HG02970 (cell line): ENCODE results near the gene QTRT2.

ENCODE experiments used
- ATAC-seq: cut with Tn5 transposase; IDR thresholded peaks from one replicate; pipeline ENCODE4 v1.9.1; 2021; ENCODE audit warnings: mild to moderate bottlenecking, moderate library complexity, moderate number of reproducible peaks; ENCODE audit not compliant: unreplicated experiment, low FRiP score

QTRT2 gene

DNA sequence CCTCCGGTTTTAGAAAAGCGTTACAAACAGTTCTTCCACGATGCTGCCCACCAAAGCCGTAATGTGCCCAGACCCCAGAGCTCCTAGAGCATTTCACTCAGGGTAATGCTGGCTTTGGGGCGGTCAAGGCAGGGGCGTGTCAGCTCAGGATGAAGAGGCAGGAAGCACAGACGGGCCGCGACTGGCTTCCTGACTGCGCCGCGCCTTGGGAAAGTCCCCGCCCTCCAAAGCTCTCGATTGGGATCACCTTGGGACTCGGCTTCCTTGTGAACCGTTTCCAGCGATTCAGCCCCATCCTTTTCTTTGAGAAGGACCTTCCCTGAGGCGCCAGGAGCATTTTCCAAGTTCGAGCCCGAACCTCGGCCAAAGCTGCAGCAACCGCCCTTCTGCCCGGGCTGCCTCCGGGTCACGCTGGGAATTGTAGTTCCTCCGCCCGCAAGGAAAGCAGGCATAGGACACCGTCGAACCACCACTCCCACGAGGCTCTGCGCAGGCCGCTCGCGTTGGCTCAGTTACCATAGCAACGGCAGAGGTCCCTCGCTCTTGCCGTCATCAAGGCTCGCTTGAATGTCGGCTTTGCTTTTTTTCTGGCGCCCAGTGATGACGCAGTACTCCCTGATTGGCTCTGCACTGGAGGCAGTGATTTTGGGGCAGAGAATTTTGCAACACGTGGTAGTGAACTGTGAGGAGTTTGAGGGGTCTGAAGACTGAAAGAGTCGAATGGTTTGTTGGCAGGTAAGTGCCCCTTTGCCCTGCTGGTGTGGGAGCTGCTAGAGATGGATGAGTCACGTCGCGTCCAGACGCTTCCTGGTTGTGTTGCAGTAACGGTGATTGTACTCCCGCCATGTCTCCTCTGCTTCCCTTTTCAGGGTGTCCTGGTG, at the start of gene QTRT2, which contains the start of gene CCDC191:
TSS of gene QTRT2 (plus strand) at position 608 of the 881 bp plus-strand sequence. CDS start 8,521 bp downstream, outside the sequence.
TSS of gene CCDC191 (minus strand) at position 397 of the 881 bp plus-strand sequence. CDS start at position 337, 60 bp downstream.
- ATAC-seq: peak; percentile 99

DNA sequence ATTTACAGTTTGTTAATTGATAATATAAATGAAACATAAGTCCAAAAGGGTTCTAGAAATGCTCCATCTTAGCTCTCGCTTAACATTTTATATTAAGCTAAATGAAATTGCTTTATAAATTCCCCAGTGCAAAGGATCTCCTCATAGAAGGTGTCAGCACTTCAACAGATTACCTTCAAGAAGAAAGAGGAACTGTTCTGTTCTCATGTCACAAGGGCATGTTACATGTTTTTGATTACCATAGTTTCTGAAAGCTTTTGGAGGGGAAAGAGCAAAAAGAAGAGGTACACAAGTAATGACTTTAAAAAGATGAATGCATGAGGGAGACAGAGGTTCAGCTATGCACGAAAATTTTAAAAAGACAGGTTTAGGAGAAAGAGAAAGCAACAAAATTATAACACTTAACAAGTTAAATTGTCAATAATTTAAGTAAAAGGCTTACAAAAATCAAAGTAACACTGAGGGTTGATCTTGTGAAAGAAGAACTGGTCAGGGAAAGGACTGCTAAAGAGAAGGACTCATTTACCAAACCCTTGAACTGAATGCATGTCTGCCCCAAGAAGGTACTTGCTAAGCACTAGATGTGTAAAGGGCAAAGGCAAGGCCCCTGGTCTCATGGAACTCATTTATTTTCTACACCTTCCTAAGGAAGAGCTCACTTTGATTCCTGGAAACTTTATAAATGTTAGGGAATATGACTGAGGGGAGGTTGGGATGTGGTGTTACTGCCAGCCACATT, 45.3 kb upstream of the QTRT2 start:
- ATAC-seq: no peak

DNA sequence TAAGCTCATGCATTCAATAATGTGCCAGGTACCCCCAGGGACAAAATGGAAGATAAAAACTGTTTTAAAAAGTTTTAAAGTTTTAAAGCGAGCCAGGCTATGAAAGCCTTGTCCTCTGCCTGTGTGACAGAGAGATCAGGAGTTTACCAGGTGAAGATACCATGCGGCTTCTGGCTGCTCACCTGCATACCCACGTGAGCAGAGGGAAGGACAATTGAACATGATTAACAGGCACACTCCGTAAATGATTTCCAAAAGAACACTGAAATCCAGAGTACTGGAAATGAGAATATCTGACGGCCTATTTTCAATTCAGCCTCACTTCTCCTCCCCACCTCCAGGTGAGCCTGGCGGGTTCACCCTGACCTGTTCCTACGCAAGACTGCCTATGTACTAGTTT, 42.3 kb upstream of the QTRT2 start:
- no peak for ATAC-seq

DNA sequence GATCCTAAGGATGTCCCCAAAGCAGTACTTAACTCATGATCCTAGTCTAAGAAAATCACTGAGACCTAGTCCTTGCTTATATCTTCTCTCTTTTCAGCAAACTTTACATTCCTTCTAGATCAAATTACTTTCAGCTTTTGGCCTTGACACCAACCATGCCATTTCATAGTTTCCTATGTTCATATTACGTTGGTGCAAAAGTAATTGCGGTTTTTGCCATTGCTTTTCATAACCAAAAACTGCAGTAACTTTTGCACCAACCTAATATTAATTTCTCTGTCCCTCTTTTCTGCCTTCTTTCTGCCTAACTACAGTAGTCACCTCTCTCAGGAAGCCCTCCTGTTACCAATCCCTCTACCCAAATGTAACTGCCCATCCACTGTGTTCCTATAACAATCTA, 37.1 kb upstream of the QTRT2 start:
- ATAC-seq: no peak

DNA sequence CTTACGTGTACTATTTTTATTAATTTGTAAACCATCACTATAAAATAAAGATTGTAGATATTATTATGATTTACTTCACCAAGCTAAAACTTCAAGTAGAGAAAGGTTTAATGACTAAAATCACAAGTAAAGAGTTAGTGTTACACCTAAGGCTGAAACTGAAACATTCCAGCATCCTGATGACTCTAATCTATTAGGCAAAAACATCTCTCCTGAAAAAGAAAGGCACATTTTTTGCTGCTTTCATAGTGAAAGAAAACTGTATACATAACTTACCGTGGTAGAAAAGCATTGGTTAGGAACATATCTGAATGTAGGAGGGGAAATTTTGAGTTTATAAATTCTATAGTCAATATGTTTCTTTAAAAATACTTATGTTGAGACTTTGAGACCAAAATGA, 35.6 kb upstream of the QTRT2 start:
- no peak for ATAC-seq

DNA sequence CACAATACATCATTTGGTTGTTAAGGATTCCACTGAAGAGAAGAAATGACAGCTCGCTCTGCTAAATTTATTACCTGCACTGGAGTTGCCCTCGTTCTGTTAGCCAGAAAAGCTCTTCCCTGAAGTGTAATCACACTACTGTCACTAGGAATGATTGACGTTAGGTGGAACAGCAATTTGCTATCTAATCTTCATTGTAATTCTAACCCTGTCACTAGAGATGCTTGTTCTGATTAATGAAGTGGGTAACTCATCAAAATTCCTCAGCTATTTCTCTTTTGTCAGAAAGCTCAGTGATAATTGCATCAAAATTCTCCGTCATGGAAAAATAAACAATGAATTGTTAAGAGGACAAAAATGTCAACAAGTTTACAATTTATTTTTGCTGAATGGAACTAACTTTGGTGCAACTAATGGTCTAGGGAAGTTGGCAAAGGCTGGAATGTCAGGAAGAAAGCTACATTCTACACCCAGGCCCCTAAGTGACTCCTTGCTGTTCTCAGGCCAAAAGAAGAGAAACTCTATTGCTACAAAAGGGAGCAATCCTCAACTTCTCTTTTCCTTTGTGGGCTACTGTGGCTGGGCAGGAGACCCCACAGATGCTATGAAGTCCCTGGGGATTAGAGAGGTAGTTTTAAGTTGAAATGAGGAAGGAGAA, 34.3 kb upstream of the QTRT2 start:
- ATAC-seq: no peak

DNA sequence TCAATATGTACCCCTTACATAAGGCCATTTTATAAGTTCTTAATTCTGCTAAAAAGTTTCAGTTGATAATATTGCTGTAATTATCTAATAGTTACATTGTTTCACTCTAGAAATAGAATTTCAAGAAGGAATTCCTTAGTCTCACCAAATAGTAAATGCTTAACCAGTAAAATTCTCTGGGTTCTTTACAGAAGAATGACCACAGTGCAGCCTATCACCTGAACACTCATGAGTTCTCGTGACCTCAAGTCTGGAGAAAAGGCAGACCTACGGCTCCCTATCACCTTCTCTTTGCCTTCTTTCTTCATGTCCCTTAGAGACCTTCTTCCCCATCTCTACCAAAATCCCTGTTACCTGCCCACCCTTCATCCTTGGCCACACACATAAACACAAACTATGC, 31.1 kb upstream of the QTRT2 start:
- ATAC-seq: no peak

DNA sequence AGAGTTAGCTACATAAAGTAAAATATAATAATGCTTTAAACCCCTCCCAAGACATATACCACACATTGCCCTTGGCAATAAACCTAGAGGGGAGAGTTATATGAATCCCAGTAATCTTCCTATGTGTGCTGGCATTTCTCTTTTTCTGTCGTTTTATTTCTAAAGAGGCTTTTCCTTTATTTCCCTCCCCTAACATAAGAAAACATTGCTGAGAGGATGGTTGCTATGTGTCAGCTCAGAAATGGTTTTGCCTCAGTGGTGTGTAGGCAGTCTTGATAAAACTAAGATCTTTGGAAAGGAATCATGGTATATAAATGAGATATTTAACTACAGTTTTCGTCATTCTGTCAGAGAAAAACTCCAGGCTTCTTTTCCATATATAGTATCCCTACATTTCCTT, 30.2 kb upstream of the QTRT2 start:
- ATAC-seq: no peak

DNA sequence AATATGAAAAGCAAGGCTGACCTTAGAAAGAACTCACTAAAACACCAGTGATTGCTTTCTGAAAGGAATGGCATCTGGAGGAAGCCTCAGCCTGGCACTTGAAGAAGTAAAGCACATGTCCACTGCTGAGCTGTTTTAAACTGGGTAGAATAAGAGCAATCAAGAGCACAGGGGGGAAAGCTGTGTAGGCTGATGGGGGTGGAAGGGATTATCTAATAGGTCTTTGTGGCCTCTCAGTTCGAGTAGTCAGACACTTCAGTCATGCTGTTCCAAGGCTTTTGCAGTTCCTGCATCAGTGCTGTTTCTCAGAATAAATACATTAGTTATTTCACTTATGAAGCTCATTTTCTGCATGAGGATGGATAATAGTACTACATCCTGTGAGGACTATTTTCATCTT, 22.8 kb upstream of the QTRT2 start:
- no peak for ATAC-seq

DNA sequence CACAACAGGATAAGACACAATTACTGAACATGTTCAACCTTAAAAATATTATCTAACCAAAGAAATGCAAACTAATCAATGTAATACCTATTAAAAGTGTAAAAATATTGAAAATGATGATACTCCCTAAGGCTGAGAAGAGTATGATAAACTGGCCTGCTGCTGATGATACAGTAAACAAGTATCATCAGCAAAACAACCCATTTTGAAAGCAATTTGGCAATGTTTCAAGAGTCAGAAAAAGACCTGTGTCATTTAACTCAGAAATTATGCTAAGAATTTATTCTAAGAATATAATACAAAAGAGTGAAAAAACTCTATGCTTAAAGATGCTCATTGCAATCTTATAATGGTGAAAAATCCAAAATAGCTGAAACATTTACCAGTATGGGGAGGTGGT, 22.3 kb upstream of the QTRT2 start:
- ATAC-seq: no peak

DNA sequence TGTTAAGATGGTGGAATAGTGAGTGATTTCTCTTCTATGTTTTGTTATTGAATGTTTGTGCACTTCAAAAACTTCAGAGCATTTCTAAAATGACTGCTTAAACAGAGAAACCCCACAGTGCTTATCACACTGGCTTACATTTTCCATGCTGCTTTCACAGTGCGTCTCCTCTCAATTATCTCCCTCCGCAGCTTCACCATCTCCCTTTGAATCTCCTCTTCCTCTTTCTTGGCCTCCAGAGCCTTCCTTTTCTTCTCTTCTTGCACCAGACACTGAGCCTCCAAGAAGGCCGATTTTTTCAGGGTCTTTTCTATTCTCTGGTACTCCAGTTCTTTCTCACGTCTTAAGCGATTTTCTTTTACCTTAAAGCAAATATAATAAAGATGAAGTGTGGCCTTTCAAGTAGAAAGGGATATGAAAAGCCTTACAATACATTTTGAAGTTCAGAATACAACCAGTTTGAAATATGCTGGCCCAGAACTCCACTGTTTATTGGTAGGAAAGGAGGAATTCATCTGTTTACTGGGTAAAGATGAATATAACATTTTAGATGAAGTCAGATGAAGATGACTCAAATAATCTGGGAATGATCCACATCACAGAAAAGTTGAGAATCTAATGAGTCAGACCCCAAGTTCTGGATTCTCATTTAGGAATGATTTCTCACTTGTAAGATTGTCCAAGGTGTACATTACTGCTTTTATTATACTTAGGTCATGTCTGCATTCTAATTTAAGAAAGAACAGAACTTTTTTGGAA, 21.6 kb upstream of the QTRT2 start:
- ATAC-seq: no peak

DNA sequence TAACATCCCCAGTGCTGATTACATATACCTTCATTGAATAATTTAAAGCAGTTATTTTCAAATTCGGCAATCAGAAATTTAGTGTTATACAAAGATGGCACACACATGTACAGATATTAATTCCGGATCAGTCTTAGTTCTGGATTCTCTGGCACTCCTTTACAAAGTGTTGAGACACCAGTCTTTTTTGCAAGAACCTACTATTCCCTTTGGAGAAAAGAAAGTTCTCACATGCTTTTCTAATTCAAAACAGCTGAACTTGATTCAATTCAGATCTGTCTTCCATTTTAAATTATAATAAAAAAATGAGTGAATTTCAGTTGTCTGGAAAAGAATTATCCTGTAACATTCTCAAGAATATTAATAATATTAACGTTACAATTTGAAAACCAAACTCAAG, 20.6 kb upstream of the QTRT2 start:
- ATAC-seq: no peak

DNA sequence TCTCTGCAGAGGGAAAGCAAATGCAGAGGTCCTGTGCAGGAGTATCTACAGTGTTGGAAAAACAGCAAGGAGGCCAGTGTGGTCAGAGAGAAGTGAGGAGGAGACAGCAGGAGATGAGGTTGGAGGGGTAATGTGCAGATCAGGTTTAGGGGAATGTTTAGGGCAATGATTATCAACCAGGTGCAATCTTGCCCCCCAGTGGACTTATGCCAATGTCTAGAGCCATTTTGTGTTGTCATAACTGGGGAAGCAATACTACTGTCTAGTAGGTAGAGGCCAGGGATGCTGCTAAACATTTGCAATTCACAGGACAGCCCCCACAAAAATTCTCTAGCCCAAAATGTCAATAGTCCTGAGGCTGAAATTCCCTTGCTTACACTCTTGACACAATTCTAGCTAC, 13.3 kb upstream of the QTRT2 start:
- no peak for ATAC-seq

DNA sequence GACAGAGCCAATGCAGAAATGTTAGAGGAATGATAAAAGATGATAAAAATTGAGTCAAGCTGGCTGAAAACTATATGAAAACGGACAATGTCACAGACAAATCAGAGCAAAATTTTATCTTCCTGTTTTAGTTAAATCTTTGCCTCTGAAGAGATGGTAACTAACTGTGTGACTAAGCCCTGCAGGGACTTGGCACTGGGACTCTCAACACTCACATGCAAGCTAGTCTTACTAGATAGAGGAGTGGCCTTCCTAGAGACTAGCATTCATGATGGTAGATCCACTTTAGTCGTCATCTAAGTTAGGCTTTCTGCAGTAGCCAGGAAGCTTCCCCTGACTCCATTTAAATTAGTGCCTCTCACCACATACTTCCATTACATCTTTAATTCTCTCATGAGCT, 4.3 kb upstream of the QTRT2 start:
- ATAC-seq: no peak

DNA sequence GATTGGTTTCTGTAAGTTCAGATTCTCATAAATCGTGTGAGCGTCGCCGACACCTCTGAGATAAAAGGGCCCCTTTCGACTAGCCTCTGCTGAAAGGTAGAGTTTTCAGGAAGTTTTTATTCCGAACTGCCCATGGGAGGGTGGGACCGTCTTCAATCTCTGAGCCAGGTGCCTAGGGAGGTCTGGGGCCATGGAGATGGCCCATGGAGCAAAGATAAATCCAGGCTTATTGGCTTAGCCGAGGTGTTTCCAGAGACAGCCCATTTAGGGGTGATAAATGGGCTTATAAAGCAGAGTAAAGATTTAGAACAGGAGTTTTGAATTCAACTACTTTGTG, 442 bp downstream of the QTRT2 start:
- ATAC-seq: no peak

DNA sequence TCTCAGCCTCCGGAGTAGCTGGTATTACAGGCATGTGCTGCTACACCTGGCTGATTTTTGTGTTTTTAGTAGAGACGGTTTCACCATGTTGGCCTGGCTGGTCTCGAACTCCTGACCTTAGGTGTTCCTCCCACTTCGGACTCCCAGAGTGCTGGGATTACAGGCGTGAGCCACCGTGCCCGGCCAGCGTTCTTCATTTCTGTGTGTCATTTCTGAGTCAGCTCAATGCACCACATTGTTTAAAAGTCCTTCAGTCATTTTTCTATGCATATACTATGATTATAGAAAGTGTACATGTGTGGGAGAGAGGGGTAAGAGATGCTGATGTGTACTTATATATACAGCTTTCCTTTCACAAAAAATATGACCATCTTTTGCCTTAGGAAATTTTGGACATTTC, 2.1 kb downstream of the QTRT2 start:
- ATAC-seq: no peak

DNA sequence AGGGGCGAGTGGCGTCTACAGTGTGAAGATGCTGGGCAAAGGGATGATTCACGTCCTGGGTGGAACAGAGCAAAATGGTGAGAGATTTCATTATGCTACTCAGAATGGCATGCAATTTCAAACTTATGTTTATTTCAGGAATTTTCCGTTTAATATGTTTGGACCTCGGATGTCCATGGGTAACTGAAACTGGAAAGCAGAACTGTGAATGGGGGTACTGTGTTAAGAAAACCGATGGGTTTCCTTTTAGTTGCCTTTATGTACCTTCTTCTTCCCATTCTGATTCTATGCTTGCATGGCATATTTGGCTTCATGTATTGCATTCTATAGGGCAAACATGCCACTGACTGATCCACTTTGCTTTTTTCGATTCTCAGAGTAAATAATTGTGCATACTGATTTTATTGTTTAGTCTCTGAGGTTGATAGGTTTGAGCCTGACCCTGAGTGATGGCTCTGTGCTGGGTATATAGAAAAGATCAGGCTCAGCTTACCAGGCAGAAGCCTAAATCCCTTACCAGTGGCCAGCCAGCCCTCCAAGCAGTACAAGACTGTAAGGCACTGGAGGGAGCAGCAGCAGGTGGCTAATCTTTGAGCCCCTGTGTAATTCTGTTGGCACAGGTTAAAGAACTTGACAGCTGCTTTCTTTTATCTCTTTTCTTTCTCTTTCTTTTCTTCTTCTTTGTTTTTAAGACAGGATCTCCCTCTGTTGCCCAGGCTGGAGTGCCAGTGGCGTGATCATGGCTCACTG, 4.5 kb downstream of the QTRT2 start:
- ATAC-seq: no peak

DNA sequence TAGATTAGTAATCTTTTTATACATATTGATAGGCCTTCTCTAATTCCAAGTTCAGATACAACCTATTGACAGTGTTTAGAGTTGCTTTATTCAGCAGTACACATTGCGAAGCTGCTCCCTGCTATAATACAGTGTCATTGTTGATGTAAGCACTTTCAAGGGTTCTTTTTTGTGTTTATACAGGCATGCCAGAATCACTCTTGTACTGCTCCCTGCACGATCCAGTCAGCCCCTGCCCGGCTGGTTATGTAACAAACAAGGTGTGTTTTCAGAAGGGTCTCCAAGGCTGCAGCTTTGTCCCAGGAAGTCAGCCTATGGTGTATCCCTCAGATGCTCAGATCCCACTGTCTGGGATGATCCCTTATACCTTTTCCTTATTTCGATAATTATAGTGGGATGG, 11.3 kb downstream of the QTRT2 start:
- no peak for ATAC-seq

DNA sequence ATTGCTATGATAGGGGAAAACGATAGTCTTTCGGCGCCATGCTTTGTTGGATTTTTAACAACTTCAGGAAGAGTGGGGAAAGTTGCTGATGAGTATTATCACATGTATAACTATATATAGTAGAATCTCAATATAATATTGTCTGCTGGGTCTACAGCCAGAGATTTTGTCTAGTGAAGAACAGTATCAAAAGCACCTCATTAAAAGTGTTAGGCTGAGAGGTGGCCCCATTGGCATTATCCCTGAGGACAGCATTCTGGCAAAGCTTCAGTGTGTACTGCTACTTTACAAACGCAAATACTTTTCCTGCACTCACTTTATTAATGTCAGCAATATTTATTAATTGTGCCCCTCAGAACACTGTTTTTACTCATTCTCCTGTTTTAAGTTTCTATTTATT, 11.8 kb downstream of the QTRT2 start:
- ATAC-seq: no peak

DNA sequence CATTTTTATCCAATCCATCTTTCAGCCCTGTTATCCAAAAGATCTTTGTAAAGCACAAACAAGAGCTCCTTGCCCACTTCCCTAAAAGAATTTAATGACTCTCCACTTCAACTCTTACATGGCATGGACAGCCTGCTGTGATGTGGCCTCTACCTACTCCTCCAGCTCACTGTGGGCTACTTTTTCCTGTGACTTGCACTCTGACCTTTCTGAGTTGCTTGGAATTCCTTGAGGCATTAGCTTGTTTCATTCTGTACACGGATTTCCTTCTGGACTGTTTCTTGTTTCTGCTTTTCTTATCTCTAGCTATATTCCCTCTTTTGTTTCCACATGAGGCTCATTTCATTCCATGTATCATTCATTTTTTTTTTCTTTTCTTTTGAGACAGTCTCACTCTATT, 15.2 kb downstream of the QTRT2 start:
- no peak for ATAC-seq
